ENCODE measurements around the gene SYNDIG1.

Gene SYNDIG1

GRCh38 chr20:24449026-24449720 lies 20.3 kb upstream of the SYNDIG1 start:
- no peak overlapping the region for H4K8ac ChIP-seq (ENCODE audit: low read depth, low read length)
- no peak overlapping the region for H2BK5ac ChIP-seq (ENCODE audit: low read depth, low read length, poor library complexity)
- no peak overlapping the region for H3K4me3 ChIP-seq (ENCODE audit: low read depth, low read length)
- peaks cover 6% of the 10 kb centered on the region for H3K9me3 ChIP-seq (ENCODE audit: insufficient read depth, low read depth, low read length)
- no peak overlapping the region for H2BK120ac ChIP-seq (ENCODE audit: insufficient read depth, low read length, poor library complexity)
- no peak overlapping the region for H3K9ac ChIP-seq (ENCODE audit: low read length)
- no peaks in the 10 kb centered on the region for H3K36me3 ChIP-seq (ENCODE audit: control insufficient read depth in 1 of 2, insufficient read depth in 2 of 2, low read length in 2 of 2)
- H4K12ac ChIP-seq (ENCODE audit: low read depth, low read length), result no peak overlapping the region
- H3K4ac ChIP-seq (ENCODE audit: low read depth, low read length), result no peak overlapping the region
- H3K79me1 ChIP-seq (ENCODE audit: low read length), result no peaks in the 10 kb centered on the region
- H3K27ac ChIP-seq (ENCODE audit: low read depth, low read length), result no peak overlapping the region
- H3K27me3 ChIP-seq (ENCODE audit: insufficient read depth, low read length), result no peaks in the 10 kb centered on the region
- no peak overlapping the region for H2BK12ac ChIP-seq (ENCODE audit: low read length)
- no peak overlapping the region for H3K23ac ChIP-seq (ENCODE audit: low read length)
- no peak overlapping the region for H2AFZ ChIP-seq (ENCODE audit: insufficient read depth, low read length, poor library complexity)
- no peaks in the 10 kb centered on the region for H3K79me2 ChIP-seq (ENCODE audit: control insufficient read depth, insufficient read depth, low read length, poor library complexity)
- WGBS (ENCODE audit: extremely low coverage, insufficient coverage, insufficient read length), result no CpG with 5 or more reads among the region's 9 CpGs
- peaks cover 9 to 13% of the 10 kb centered on the region in 2 experiments for H3K4me1 ChIP-seq (ENCODE audit: control insufficient read depth in 1 of 2, insufficient read depth in 2 of 2, low read length in 2 of 2)
- no peak overlapping the region for H2AK5ac ChIP-seq (ENCODE audit: low read length)
- DNase-seq, result no peak
- H4K91ac ChIP-seq (ENCODE audit: low read depth, low read length), result no peak overlapping the region
- H3K4me2 ChIP-seq (ENCODE audit: low read length), result no peak overlapping the region
- no peak overlapping the region for H3K18ac ChIP-seq (ENCODE audit: low read length)
- H3K14ac ChIP-seq (ENCODE audit: low read length), result no peak overlapping the region

- no peaks in the 10 kb centered on the region for H3K36me3 ChIP-seq (ENCODE audit: control insufficient read depth in 1 of 2, insufficient read depth in 2 of 2, low read length in 2 of 2)
- no CpG with 5 or more reads among the region's 2 CpGs for WGBS (ENCODE audit: extremely low coverage, insufficient coverage, insufficient read length)
- H3K79me1 ChIP-seq (ENCODE audit: low read length), result no peaks in the 10 kb centered on the region
- H4K8ac ChIP-seq (ENCODE audit: low read depth, low read length), result no peak overlapping the region
- no peak for DNase-seq
- H3K4me2 ChIP-seq (ENCODE audit: low read length), result no peak overlapping the region
- H2BK5ac ChIP-seq (ENCODE audit: low read depth, low read length, poor library complexity), result no peak overlapping the region
- H2AK5ac ChIP-seq (ENCODE audit: low read length), result no peak overlapping the region
- H3K4me3 ChIP-seq (ENCODE audit: low read depth, low read length), result no peak overlapping the region
- H3K14ac ChIP-seq (ENCODE audit: low read length), result no peak overlapping the region
- peaks cover 2 to 4% of the 10 kb centered on the region in 2 experiments for H3K4me1 ChIP-seq (ENCODE audit: control insufficient read depth in 1 of 2, insufficient read depth in 2 of 2, low read length in 2 of 2)
- peaks cover 6% of the 10 kb centered on the region for H3K9me3 ChIP-seq (ENCODE audit: insufficient read depth, low read depth, low read length)
- H3K27ac ChIP-seq (ENCODE audit: low read depth, low read length), result no peak overlapping the region
- H3K27me3 ChIP-seq (ENCODE audit: insufficient read depth, low read length), result no peaks in the 10 kb centered on the region
- no peak overlapping the region for H2BK12ac ChIP-seq (ENCODE audit: low read length)
- H3K23ac ChIP-seq (ENCODE audit: low read length), result no peak overlapping the region
- H2AFZ ChIP-seq (ENCODE audit: insufficient read depth, low read length, poor library complexity), result no peak overlapping the region
- H3K79me2 ChIP-seq (ENCODE audit: control insufficient read depth, insufficient read depth, low read length, poor library complexity), result no peaks in the 10 kb centered on the region
- H3K4ac ChIP-seq (ENCODE audit: low read depth, low read length), result no peak overlapping the region
- no peak overlapping the region for H2BK120ac ChIP-seq (ENCODE audit: insufficient read depth, low read length, poor library complexity)
- no peak overlapping the region for H3K9ac ChIP-seq (ENCODE audit: low read length)
- no peak overlapping the region for H3K18ac ChIP-seq (ENCODE audit: low read length)
- no peak overlapping the region for H4K91ac ChIP-seq (ENCODE audit: low read depth, low read length)
- no peak overlapping the region for H4K12ac ChIP-seq (ENCODE audit: low read depth, low read length)
Measured at GRCh38 chr20:24450177-24450576, 19.3 kb upstream of the SYNDIG1 start.

GRCh38 chr20:24450624-24451376 lies 18.6 kb upstream of the SYNDIG1 start:
- no peak overlapping the region for H3K4me3 ChIP-seq (ENCODE audit: low read depth, low read length)
- no peak overlapping the region for H4K12ac ChIP-seq (ENCODE audit: low read depth, low read length)
- no peak overlapping the region for H3K27ac ChIP-seq (ENCODE audit: low read depth, low read length)
- no peak overlapping the region for H3K4me2 ChIP-seq (ENCODE audit: low read length)
- no peaks in the 10 kb centered on the region for H3K79me1 ChIP-seq (ENCODE audit: low read length)
- no peaks in the 10 kb centered on the region for H3K79me2 ChIP-seq (ENCODE audit: control insufficient read depth, insufficient read depth, low read length, poor library complexity)
- no peak overlapping the region for H4K8ac ChIP-seq (ENCODE audit: low read depth, low read length)
- no peaks in the 10 kb centered on the region for H3K4me1 ChIP-seq (ENCODE audit: control insufficient read depth in 1 of 2, insufficient read depth in 2 of 2, low read length in 2 of 2)
- no peak overlapping the region for H2BK12ac ChIP-seq (ENCODE audit: low read length)
- no peak overlapping the region for H3K18ac ChIP-seq (ENCODE audit: low read length)
- WGBS (ENCODE audit: extremely low coverage, insufficient coverage, insufficient read length), result no CpG with 5 or more reads among the region's 11 CpGs
- H2BK5ac ChIP-seq (ENCODE audit: low read depth, low read length, poor library complexity), result no peak overlapping the region
- no peak overlapping the region for H2BK120ac ChIP-seq (ENCODE audit: insufficient read depth, low read length, poor library complexity)
- H2AK5ac ChIP-seq (ENCODE audit: low read length), result no peak overlapping the region
- H3K9me3 ChIP-seq (ENCODE audit: insufficient read depth, low read depth, low read length), result peaks cover 6% of the 10 kb centered on the region
- no peak overlapping the region for H4K91ac ChIP-seq (ENCODE audit: low read depth, low read length)
- no peak for DNase-seq
- no peak overlapping the region for H3K14ac ChIP-seq (ENCODE audit: low read length)
- H3K27me3 ChIP-seq (ENCODE audit: insufficient read depth, low read length), result no peaks in the 10 kb centered on the region
- no peak overlapping the region for H3K23ac ChIP-seq (ENCODE audit: low read length)
- no peak overlapping the region for H3K9ac ChIP-seq (ENCODE audit: low read length)
- H3K36me3 ChIP-seq (ENCODE audit: control insufficient read depth in 1 of 2, insufficient read depth in 2 of 2, low read length in 2 of 2), result no peaks in the 10 kb centered on the region
- H3K4ac ChIP-seq (ENCODE audit: low read depth, low read length), result no peak overlapping the region
- H2AFZ ChIP-seq (ENCODE audit: insufficient read depth, low read length, poor library complexity), result no peak overlapping the region

- Histone ChIP-seq H4K12ac (ENCODE audit: low read depth, low read length) (no peak overlapping the region), H3K4me3 (ENCODE audit: low read depth, low read length) (peak overlapping the region; percentile 58), H4K91ac (ENCODE audit: low read depth, low read length) (no peak overlapping the region), H3K36me3 (ENCODE audit: control insufficient read depth in 1 of 2, insufficient read depth in 2 of 2, low read length in 2 of 2) (no peaks in the 10 kb centered on the region), H3K4me2 (ENCODE audit: low read length) (no peak overlapping the region), H3K79me1 (ENCODE audit: low read length) (no peaks in the 10 kb centered on the region), H3K27ac (ENCODE audit: low read depth, low read length) (no peak overlapping the region), H3K9me3 (ENCODE audit: insufficient read depth, low read depth, low read length) (peaks cover 6% of the 10 kb centered on the region), H2AK5ac (ENCODE audit: low read length) (no peak overlapping the region), H3K18ac (ENCODE audit: low read length) (no peak overlapping the region), H2BK12ac (ENCODE audit: low read length) (no peak overlapping the region), H3K27me3 (ENCODE audit: insufficient read depth, low read length) (no peaks in the 10 kb centered on the region), H3K14ac (ENCODE audit: low read length) (no peak overlapping the region), H2BK120ac (ENCODE audit: insufficient read depth, low read length, poor library complexity) (no peak overlapping the region), H3K4ac (ENCODE audit: low read depth, low read length) (no peak overlapping the region), H3K23ac (ENCODE audit: low read length) (peak overlapping the region; percentile 2), H3K79me2 (ENCODE audit: control insufficient read depth, insufficient read depth, low read length, poor library complexity) (no peaks in the 10 kb centered on the region), H2AFZ (ENCODE audit: insufficient read depth, low read length, poor library complexity) (no peak overlapping the region), H2BK5ac (ENCODE audit: low read depth, low read length, poor library complexity) (no peak overlapping the region), H3K4me1 (ENCODE audit: control insufficient read depth in 1 of 2, insufficient read depth in 2 of 2, low read length in 2 of 2) (no peaks in the 10 kb centered on the region), H3K9ac (ENCODE audit: low read length) (no peak overlapping the region), H4K8ac (ENCODE audit: low read depth, low read length) (no peak overlapping the region)
- DNase-seq, result no peak
- WGBS (ENCODE audit: extremely low coverage, insufficient coverage, insufficient read length), result no CpG with 5 or more reads among the region's 3 CpGs
Measured at GRCh38 chr20:24451428-24451827, 18.0 kb upstream of the SYNDIG1 start.
